ENCODE results near the gene KIRREL3.

DNA sequence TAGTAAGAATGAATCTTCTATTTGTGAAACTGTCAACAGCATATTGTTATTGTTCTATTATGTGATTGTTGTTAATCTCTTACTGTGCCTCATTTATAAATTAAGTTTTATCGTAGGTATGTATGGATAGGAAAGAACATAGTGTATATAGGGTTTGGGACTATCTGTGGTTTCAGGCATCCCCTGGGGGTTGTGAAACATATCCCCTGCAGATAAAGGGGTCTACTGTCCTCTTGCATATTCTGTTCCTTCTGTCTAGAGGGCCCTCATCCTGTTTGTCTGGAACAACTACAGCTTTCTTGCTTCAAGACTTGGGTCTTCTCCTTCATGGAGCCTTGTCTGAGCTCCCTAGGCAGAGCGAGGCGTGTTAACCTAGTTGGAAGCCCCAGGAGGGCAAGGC is 159.6 kb downstream of the KIRREL3 start:
- TF ChIP-seq EZH2 (IDR thresholded peaks at IDR 0.05; ENCODE audit: insufficient read depth, poor library complexity, severe bottlenecking) (no peak), EZH2phosphoT487 (IDR thresholded peaks at IDR 0.05; ENCODE audit: insufficient read depth, low read depth) (no peak)
